ENCODE results near the gene FIBCD1. TPM values are rescaled to one million over a fixed set of nuclear protein-coding genes. Genes with fewer than 3 reads are reported as not detected.

FIBCD1 gene
- total and polyA plus RNA-seq, 3 experiments from 2014 or later = not detected

DNA sequence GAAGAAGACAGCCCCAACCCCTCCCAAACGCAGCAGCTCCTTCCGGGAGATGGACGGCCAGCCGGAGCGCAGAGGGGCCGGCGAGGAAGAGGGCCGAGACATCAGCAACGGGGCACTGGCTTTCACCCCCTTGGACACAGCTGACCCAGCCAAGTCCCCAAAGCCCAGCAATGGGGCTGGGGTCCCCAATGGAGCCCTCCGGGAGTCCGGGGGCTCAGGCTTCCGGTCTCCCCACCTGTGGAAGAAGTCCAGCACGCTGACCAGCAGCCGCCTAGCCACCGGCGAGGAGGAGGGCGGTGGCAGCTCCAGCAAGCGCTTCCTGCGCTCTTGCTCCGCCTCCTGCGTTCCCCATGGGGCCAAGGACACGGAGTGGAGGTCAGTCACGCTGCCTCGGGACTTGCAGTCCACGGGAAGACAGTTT lies 54.9 kb downstream of the FIBCD1 start:
- H3K27me3 ChIP-seq (ENCODE audit: insufficient read depth, low read length, poor library complexity, severe bottlenecking) = no peaks in the 10 kb centered on the region
- H3K9me3 ChIP-seq (ENCODE audit: low read length) = no peaks in the 10 kb centered on the region
- no peak overlapping the region for H3K4me3 Mint-ChIP-seq
- DNase-seq = no peak
- H3K27ac Mint-ChIP-seq = peak overlapping the region in 2 of 8 donors; percentile 50 to 65
- peaks cover 42% of the 10 kb centered on the region for H3K36me3 ChIP-seq (ENCODE audit: insufficient read depth, low read length)
- POLR2A ChIA-PET = no interaction called here
- no peaks in the 10 kb centered on the region for H3K9me3 Mint-ChIP-seq
- CTCF ChIA-PET = no interaction called here
- no peaks in the 10 kb centered on the region for H3K4me1 ChIP-seq (ENCODE audit: insufficient read depth, low read length)
- no peak overlapping the region for H3K27ac ChIP-seq (ENCODE audit: low read depth, low read length)
- no peaks in the 10 kb centered on the region for H3K4me1 Mint-ChIP-seq
- peaks cover 0 to 91% (median 16%) of the 10 kb centered on the region in 3 donors for H3K36me3 Mint-ChIP-seq
- H3K27me3 Mint-ChIP-seq = no peaks in the 10 kb centered on the region
- H3K4me3 ChIP-seq (ENCODE audit: low read length) = no peak overlapping the region

- no peak for DNase-seq
- H3K36me3 Mint-ChIP-seq = peaks cover 0 to 92% (median 16%) of the 10 kb centered on the region in 3 donors
- no peaks in the 10 kb centered on the region for H3K4me1 ChIP-seq (ENCODE audit: insufficient read depth, low read length)
- H3K4me3 ChIP-seq (ENCODE audit: low read length) = no peak overlapping the region
- H3K27ac Mint-ChIP-seq = peak overlapping the region in 1 of 8 donors; percentile 47
- no peaks in the 10 kb centered on the region for H3K9me3 ChIP-seq (ENCODE audit: low read length)
- H3K27me3 Mint-ChIP-seq = no peaks in the 10 kb centered on the region
- no peaks in the 10 kb centered on the region for H3K9me3 Mint-ChIP-seq
- H3K4me3 Mint-ChIP-seq = no peak overlapping the region
- CTCF ChIA-PET = no interaction called here
- peaks cover 46% of the 10 kb centered on the region for H3K36me3 ChIP-seq (ENCODE audit: insufficient read depth, low read length)
- no peak overlapping the region for H3K27ac ChIP-seq (ENCODE audit: low read depth, low read length)
- no peaks in the 10 kb centered on the region for H3K4me1 Mint-ChIP-seq
- H3K27me3 ChIP-seq (ENCODE audit: insufficient read depth, low read length, poor library complexity, severe bottlenecking) = no peaks in the 10 kb centered on the region
- POLR2A ChIA-PET = no interaction called here
Measured at GRCh38 chr9:130883479-130883878, 55.6 kb downstream of the FIBCD1 start.

- no peaks in the 10 kb centered on the region for H3K4me1 Mint-ChIP-seq
- H3K36me3 Mint-ChIP-seq = peaks cover 0 to 90% (median 16%) of the 10 kb centered on the region in 3 donors
- no peak overlapping the region for H3K4me3 Mint-ChIP-seq
- H3K9me3 Mint-ChIP-seq = no peaks in the 10 kb centered on the region
- POLR2A ChIA-PET = no interaction called here
- H3K27me3 Mint-ChIP-seq = no peaks in the 10 kb centered on the region
- H3K9me3 ChIP-seq (ENCODE audit: low read length) = no peaks in the 10 kb centered on the region
- H3K27ac ChIP-seq (ENCODE audit: low read depth, low read length) = no peak overlapping the region
- H3K4me3 ChIP-seq (ENCODE audit: low read length) = no peak overlapping the region
- DNase-seq = no peak
- CTCF ChIA-PET = no interaction called here
- H3K27me3 ChIP-seq (ENCODE audit: insufficient read depth, low read length, poor library complexity, severe bottlenecking) = no peaks in the 10 kb centered on the region
- no peaks in the 10 kb centered on the region for H3K4me1 ChIP-seq (ENCODE audit: insufficient read depth, low read length)
- H3K27ac Mint-ChIP-seq = no peak overlapping the region
- H3K36me3 ChIP-seq (ENCODE audit: insufficient read depth, low read length) = peaks cover 47% of the 10 kb centered on the region
Measured at GRCh38 chr9:130882696-130883225, 56.3 kb downstream of the FIBCD1 start.

- Mint-ChIP-seq H3K4me1 (no peaks in the 10 kb centered on the region), H3K4me3 (no peak overlapping the region), H3K9me3 (no peaks in the 10 kb centered on the region), H3K27me3 (no peaks in the 10 kb centered on the region), H3K36me3 (peaks cover 0 to 86% (median 11%) of the 10 kb centered on the region in 3 donors), H3K27ac (no peak overlapping the region)
- Histone ChIP-seq H3K27me3 (ENCODE audit: insufficient read depth, low read length, poor library complexity, severe bottlenecking) (no peaks in the 10 kb centered on the region), H3K36me3 (ENCODE audit: insufficient read depth, low read length) (peaks cover 40% of the 10 kb centered on the region), H3K9me3 (ENCODE audit: low read length) (no peaks in the 10 kb centered on the region), H3K27ac (ENCODE audit: low read depth, low read length) (no peak overlapping the region), H3K4me1 (ENCODE audit: insufficient read depth, low read length) (no peaks in the 10 kb centered on the region), H3K4me3 (ENCODE audit: low read length) (no peak overlapping the region)
- ChIA-PET CTCF (interaction anchor here (1.4 kb wide), 1 partner anchor 181 kb away, joined by 3 read pairs; no protein-coding TSS in a partner anchor), POLR2A (no interaction called here)
- DNase-seq = no peak
Measured at GRCh38 chr9:130881516-130881915, 57.5 kb downstream of the FIBCD1 start.

- Histone ChIP-seq H3K4me1 (ENCODE audit: insufficient read depth, low read length) (no peaks in the 10 kb centered on the region), H3K4me3 (ENCODE audit: low read length) (no peak overlapping the region), H3K36me3 (ENCODE audit: insufficient read depth, low read length) (peaks cover 37% of the 10 kb centered on the region), H3K27ac (ENCODE audit: low read depth, low read length) (no peak overlapping the region), H3K27me3 (ENCODE audit: insufficient read depth, low read length, poor library complexity, severe bottlenecking) (no peaks in the 10 kb centered on the region), H3K9me3 (ENCODE audit: low read length) (no peaks in the 10 kb centered on the region)
- Mint-ChIP-seq H3K4me1 (no peaks in the 10 kb centered on the region), H3K27me3 (no peaks in the 10 kb centered on the region), H3K4me3 (no peak overlapping the region), H3K27ac (no peak overlapping the region), H3K9me3 (no peaks in the 10 kb centered on the region), H3K36me3 (peaks cover 0 to 82% (median 11%) of the 10 kb centered on the region in 3 donors)
- ChIA-PET CTCF (interaction anchor here (0.6 to 1.4 kb wide), 2 partner anchors 139 to 180 kb away, joined by 3 read pairs; no protein-coding TSS in a partner anchor), POLR2A (no interaction called here)
- no peak for DNase-seq
Measured at GRCh38 chr9:130880599-130881220, 58.3 kb downstream of the FIBCD1 start.

DNA sequence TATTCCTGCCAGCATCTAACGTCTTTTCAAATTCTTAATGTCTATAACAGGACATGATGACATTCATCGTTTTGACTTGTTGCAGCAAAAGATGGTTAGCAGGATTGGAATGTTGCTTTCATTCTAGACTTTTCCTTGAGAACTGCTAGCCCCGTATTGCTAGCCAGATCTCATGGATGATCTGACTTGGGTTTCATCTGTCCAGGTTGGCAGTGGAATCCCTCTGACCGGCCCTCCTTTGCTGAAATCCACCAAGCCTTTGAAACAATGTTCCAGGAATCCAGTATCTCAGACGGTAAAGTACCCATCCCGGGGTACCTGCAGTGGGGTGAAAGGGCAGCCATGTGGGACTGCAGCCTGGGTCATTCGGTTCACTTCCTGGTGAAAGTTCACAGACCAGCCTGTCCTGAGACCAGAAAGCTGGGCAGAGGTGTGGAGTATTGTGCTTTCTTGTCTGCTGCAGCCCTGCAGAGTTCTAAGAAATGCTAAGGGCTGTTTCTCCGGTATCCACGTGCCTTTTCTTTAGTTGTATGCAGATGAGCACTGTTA lies 59.1 kb downstream of the FIBCD1 start:
- no peaks in the 10 kb centered on the region for H3K4me1 Mint-ChIP-seq
- no peaks in the 10 kb centered on the region for H3K27me3 Mint-ChIP-seq
- H3K4me1 ChIP-seq (ENCODE audit: insufficient read depth, low read length) = no peaks in the 10 kb centered on the region
- H3K27me3 ChIP-seq (ENCODE audit: insufficient read depth, low read length, poor library complexity, severe bottlenecking) = no peaks in the 10 kb centered on the region
- H3K9me3 Mint-ChIP-seq = no peaks in the 10 kb centered on the region
- H3K4me3 Mint-ChIP-seq = no peak overlapping the region
- ChIA-PET POLR2A (no interaction called here), CTCF (no interaction called here)
- no peak overlapping the region for H3K27ac ChIP-seq (ENCODE audit: low read depth, low read length)
- no peaks in the 10 kb centered on the region for H3K9me3 ChIP-seq (ENCODE audit: low read length)
- H3K36me3 Mint-ChIP-seq = peaks cover 0 to 81% (median 13%) of the 10 kb centered on the region in 3 donors
- no peak overlapping the region for H3K4me3 ChIP-seq (ENCODE audit: low read length)
- DNase-seq = no peak
- peaks cover 32% of the 10 kb centered on the region for H3K36me3 ChIP-seq (ENCODE audit: insufficient read depth, low read length)
- H3K27ac Mint-ChIP-seq = no peak overlapping the region

GRCh38 chr9:130878295-130878694 lies 60.8 kb downstream of the FIBCD1 start:
- ChIA-PET POLR2A (no interaction called here), CTCF (no interaction called here)
- Mint-ChIP-seq H3K4me1 (no peaks in the 10 kb centered on the region), H3K4me3 (no peak overlapping the region), H3K9me3 (no peaks in the 10 kb centered on the region), H3K27me3 (no peaks in the 10 kb centered on the region), H3K36me3 (peaks cover 0 to 83% (median 11%) of the 10 kb centered on the region in 3 donors), H3K27ac (no peak overlapping the region)
- no peaks in the 10 kb centered on the region for H3K27me3 ChIP-seq (ENCODE audit: insufficient read depth, low read length, poor library complexity, severe bottlenecking)
- no peak overlapping the region for H3K4me3 ChIP-seq (ENCODE audit: low read length)
- H3K9me3 ChIP-seq (ENCODE audit: low read length) = no peaks in the 10 kb centered on the region
- no peak overlapping the region for H3K27ac ChIP-seq (ENCODE audit: low read depth, low read length)
- H3K4me1 ChIP-seq (ENCODE audit: insufficient read depth, low read length) = no peaks in the 10 kb centered on the region
- H3K36me3 ChIP-seq (ENCODE audit: insufficient read depth, low read length) = peaks cover 44% of the 10 kb centered on the region
- DNase-seq = no peak

- H3K4me1 ChIP-seq (ENCODE audit: insufficient read depth, low read length) = no peaks in the 10 kb centered on the region
- POLR2A ChIA-PET = no interaction called here
- no peak overlapping the region for H3K4me3 ChIP-seq (ENCODE audit: low read length)
- H3K27me3 Mint-ChIP-seq = no peaks in the 10 kb centered on the region
- no peaks in the 10 kb centered on the region for H3K4me1 Mint-ChIP-seq
- H3K27ac Mint-ChIP-seq = no peak overlapping the region
- no peaks in the 10 kb centered on the region for H3K27me3 ChIP-seq (ENCODE audit: insufficient read depth, low read length, poor library complexity, severe bottlenecking)
- H3K4me3 Mint-ChIP-seq = no peak overlapping the region
- H3K9me3 Mint-ChIP-seq = no peaks in the 10 kb centered on the region
- CTCF ChIA-PET = interaction anchor here (1.4 kb wide), 1 partner anchor 169 kb away, joined by 3 read pairs; no protein-coding TSS in a partner anchor
- no peaks in the 10 kb centered on the region for H3K9me3 ChIP-seq (ENCODE audit: low read length)
- H3K36me3 ChIP-seq (ENCODE audit: insufficient read depth, low read length) = peaks cover 54% of the 10 kb centered on the region
- H3K27ac ChIP-seq (ENCODE audit: low read depth, low read length) = no peak overlapping the region
- H3K36me3 Mint-ChIP-seq = peaks cover 0 to 88% (median 11%) of the 10 kb centered on the region in 3 donors
- DNase-seq = no peak
Measured at GRCh38 chr9:130877300-130877699, 61.7 kb downstream of the FIBCD1 start.
